ENCODE data around the gene FRRS1L. TPM values are rescaled to one million over a fixed set of nuclear protein-coding genes. Genes with fewer than 3 reads are reported as not detected.

The FRRS1L gene
- total RNA-seq, 4 donors from 2014 or later, result 0.80 to 3.8 (median 1.9) TPM

- no peaks in the 10 kb centered on the region for H3K9me3 ChIP-seq
- DNase-seq, result no peak
- H3K4me1 ChIP-seq, result no peaks in the 10 kb centered on the region
- TF ChIP-seq POLR2A (IDR thresholded peaks at IDR 0.05) (no peak), CTCF (IDR thresholded peaks at IDR 0.05) (no peak)
- no peak overlapping the region for H3K4me3 ChIP-seq
- no peaks in the 10 kb centered on the region for H3K36me3 ChIP-seq
- H3K27ac ChIP-seq, result no peak overlapping the region
- H3K27me3 ChIP-seq, result no peaks in the 10 kb centered on the region
Measured at GRCh38 chr9:109182550-109182939, 15.5 kb upstream of the FRRS1L start.

DNA sequence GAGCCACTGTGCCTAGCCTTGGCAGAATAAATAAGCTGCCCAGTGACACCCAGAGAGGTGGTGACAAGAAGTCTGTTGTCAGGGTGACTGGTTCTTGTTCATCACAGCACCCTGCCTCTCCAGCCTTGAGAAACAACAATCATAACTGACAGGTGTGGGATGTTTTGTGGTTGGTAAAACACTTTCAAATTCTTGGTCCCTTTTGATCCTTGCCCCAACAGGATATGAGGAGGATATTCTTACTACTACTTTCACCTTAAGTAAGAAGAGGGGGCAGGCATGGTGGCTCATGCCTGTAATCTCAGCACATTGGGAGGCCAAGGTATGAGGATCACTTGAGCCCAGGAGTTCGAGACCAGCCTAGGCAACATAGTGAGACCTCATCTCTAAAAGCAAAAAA lies 14.2 kb upstream of the FRRS1L start:
- Histone ChIP-seq H3K4me3 (no peak overlapping the region), H3K27ac (no peak overlapping the region), H3K9me3 (no peaks in the 10 kb centered on the region), H3K4me1 (no peaks in the 10 kb centered on the region), H3K27me3 (no peaks in the 10 kb centered on the region), H3K36me3 (no peaks in the 10 kb centered on the region)
- TF ChIP-seq POLR2A (IDR thresholded peaks at IDR 0.05) (no peak), CTCF (IDR thresholded peaks at IDR 0.05) (no peak)
- DNase-seq, result no peak

- TF ChIP-seq CTCF (IDR thresholded peaks at IDR 0.05), result no peak
- no peak for TF ChIP-seq POLR2A (IDR thresholded peaks at IDR 0.05)
- Histone ChIP-seq H3K9me3 (no peaks in the 10 kb centered on the region), H3K4me3 (no peak overlapping the region), H3K36me3 (no peaks in the 10 kb centered on the region), H3K27me3 (no peaks in the 10 kb centered on the region), H3K27ac (no peak overlapping the region), H3K4me1 (no peaks in the 10 kb centered on the region)
- DNase-seq, result no peak
Measured at GRCh38 chr9:109179801-109180523, 12.9 kb upstream of the FRRS1L start.

DNA sequence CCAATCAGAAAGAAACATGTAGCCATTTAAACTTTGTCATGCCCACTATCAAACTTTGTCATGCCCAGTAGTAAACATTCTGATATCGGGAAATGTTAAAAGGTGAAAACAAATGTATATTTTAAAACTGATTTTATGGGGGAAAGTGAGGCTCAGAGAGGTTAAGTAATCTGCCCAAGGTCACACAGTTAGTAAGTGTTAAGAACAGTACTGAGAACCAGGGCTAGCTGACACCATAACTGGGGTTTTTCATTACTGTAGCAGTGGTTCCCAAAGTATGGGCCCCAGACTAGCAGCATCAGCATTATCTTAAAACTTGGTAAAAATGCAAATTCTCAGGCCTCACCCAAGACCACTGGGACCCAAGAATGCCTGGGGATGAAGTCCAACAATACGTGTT lies 9.9 kb upstream of the FRRS1L start:
- H3K9me3 ChIP-seq, result no peaks in the 10 kb centered on the region
- DNase-seq, result no peak
- H3K27ac ChIP-seq, result no peak overlapping the region
- no peak overlapping the region for H3K4me3 ChIP-seq
- H3K27me3 ChIP-seq, result no peaks in the 10 kb centered on the region
- H3K4me1 ChIP-seq, result no peaks in the 10 kb centered on the region
- no peak for TF ChIP-seq POLR2A (IDR thresholded peaks at IDR 0.05)
- no peak for TF ChIP-seq CTCF (IDR thresholded peaks at IDR 0.05)
- H3K36me3 ChIP-seq, result no peaks in the 10 kb centered on the region

DNA sequence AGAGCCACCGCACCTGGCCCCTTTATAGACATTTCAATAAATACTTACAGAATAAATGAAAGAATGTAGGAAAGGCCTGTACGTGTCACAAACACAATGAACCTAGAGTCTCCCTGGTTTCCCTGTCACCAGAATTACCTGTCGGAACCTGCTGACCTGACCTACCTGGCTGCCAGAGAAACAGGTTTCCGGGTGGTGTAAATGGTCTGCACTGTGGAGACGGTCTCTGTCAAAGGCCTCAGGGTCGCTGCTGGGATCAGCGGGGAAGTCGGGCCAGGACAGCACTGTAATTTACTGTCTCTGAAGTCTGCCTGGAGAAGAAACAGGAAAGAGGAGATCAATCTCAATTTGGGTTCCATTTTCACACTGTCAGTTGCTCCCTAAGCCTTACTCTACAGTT lies 9.3 kb upstream of the FRRS1L start:
- Histone ChIP-seq H3K4me3 (no peak overlapping the region), H3K4me1 (no peaks in the 10 kb centered on the region), H3K9me3 (no peaks in the 10 kb centered on the region), H3K36me3 (no peaks in the 10 kb centered on the region), H3K27ac (no peak overlapping the region), H3K27me3 (no peaks in the 10 kb centered on the region)
- TF ChIP-seq POLR2A (IDR thresholded peaks at IDR 0.05) (no peak), CTCF (IDR thresholded peaks at IDR 0.05) (no peak)
- no peak for DNase-seq

- no peak for DNase-seq
- no peaks in the 10 kb centered on the region for H3K27me3 ChIP-seq
- no peak overlapping the region for H3K4me3 ChIP-seq
- no peaks in the 10 kb centered on the region for H3K4me1 ChIP-seq
- no peaks in the 10 kb centered on the region for H3K36me3 ChIP-seq
- no peak overlapping the region for H3K27ac ChIP-seq
- no peaks in the 10 kb centered on the region for H3K9me3 ChIP-seq
- TF ChIP-seq POLR2A (IDR thresholded peaks at IDR 0.05), result no peak
- no peak for TF ChIP-seq CTCF (IDR thresholded peaks at IDR 0.05)
Measured at GRCh38 chr9:109172935-109173334, 5.9 kb upstream of the FRRS1L start.

Data from Peyer's patch (tissue), 4 donors.